Neuronal stem cell (in vitro differentiated cells): ENCODE measurements around the gene PARD3.

ENCODE experiments used
- DNase-seq: peaks from one replicate; pipeline ENCODE4 v3.0.0-alpha.2; 2013; ENCODE audit warnings: low spot score
- H2AFZ ChIP-seq: one replicate; pipeline ENCODE4 v1.6.1; 2013; ENCODE audit warnings: mild to moderate bottlenecking, low read length, inconsistent platforms
- H2AK5ac ChIP-seq: 2 replicates; pipeline ENCODE4 v1.6.1; 2013; ENCODE audit warnings: low read depth, mild to moderate bottlenecking, inconsistent platforms, low read length, moderate library complexity, mixed read lengths
- H2BK120ac ChIP-seq: 2 replicates; pipeline ENCODE4 v1.6.1; 2013; ENCODE audit warnings: low read depth, mild to moderate bottlenecking, inconsistent platforms, low read length, moderate library complexity, mixed read lengths
- H2BK12ac ChIP-seq: one replicate; pipeline ENCODE4 v1.6.1; 2013; ENCODE audit warnings: low read length, inconsistent platforms
- H2BK15ac ChIP-seq: 2 replicates; pipeline ENCODE4 v1.6.1; 2013; ENCODE audit warnings: mild to moderate bottlenecking, low read length, inconsistent platforms, mixed read lengths
- H2BK5ac ChIP-seq: one replicate; pipeline ENCODE4 v1.6.1; 2013; ENCODE audit warnings: inconsistent platforms, mild to moderate bottlenecking, low read length, moderate library complexity
- H3K14ac ChIP-seq: one replicate; pipeline ENCODE4 v1.6.1; 2013; ENCODE audit warnings: low read length, inconsistent platforms
- H3K18ac ChIP-seq: 2 replicates; pipeline ENCODE4 v1.6.1; 2013; ENCODE audit warnings: low read length, inconsistent platforms
- H3K23ac ChIP-seq: 2 replicates; pipeline ENCODE4 v1.6.1; 2013; ENCODE audit warnings: low read depth, mild to moderate bottlenecking, mixed read lengths, low read length, inconsistent platforms; ENCODE audit not compliant: poor library complexity
- H3K27ac ChIP-seq: replicated peaks from 3 replicates; pipeline ENCODE4 v1.5.1; 2013; ENCODE audit warnings: low read length, inconsistent platforms
- H3K27me3 ChIP-seq, 3 experiments: 2 replicates each; pipeline ENCODE4 v1.6.1; 2013; ENCODE audit warnings: low read length in 3 of 3, mild to moderate bottlenecking in 2 of 3, inconsistent platforms in 1 of 3, low read depth in 1 of 3, mixed read lengths in 1 of 3, moderate library complexity in 1 of 3; ENCODE audit not compliant: control insufficient read depth in 3 of 3, insufficient read depth in 3 of 3
- H3K36me3 ChIP-seq, 2 donors: replicated peaks in 1 of 2; 2 replicates each; pipeline ENCODE4 v1.6.1; 2013; ENCODE audit warnings: low read length in 2 of 2; ENCODE audit not compliant: control insufficient read depth in 2 of 2, insufficient read depth in 2 of 2
- H3K4ac ChIP-seq: 2 replicates; pipeline ENCODE4 v1.6.1; 2013; ENCODE audit warnings: inconsistent platforms, mild to moderate bottlenecking, low read length, moderate library complexity
- H3K4me1 ChIP-seq, 2 donors: 1 replicate in 1 of 2; 2 replicates in 1 of 2; pipeline ENCODE4 v1.6.1; 2013; ENCODE audit warnings: low read length in 2 of 2, low read depth in 1 of 2; ENCODE audit not compliant: control insufficient read depth in 2 of 2, insufficient read depth in 1 of 2
- H3K4me2 ChIP-seq: one replicate; pipeline ENCODE4 v1.6.1; 2013; ENCODE audit warnings: mild to moderate bottlenecking, low read length, inconsistent platforms; ENCODE audit not compliant: insufficient read depth, poor library complexity, severe bottlenecking
- H3K4me3 ChIP-seq, 2 donors: 2 replicates each; pipeline ENCODE4 v1.5.1; 2013; ENCODE audit warnings: low read length in 2 of 2, mild to moderate bottlenecking in 2 of 2, inconsistent platforms in 1 of 2, moderate library complexity in 1 of 2
- H3K79me1 ChIP-seq: one replicate; pipeline ENCODE4 v1.6.1; 2013; ENCODE audit warnings: low read depth, mild to moderate bottlenecking, inconsistent platforms, low read length, moderate library complexity
- H3K9ac ChIP-seq: one replicate; pipeline ENCODE4 v1.6.1; 2013; ENCODE audit warnings: mild to moderate bottlenecking, low read depth, low read length, inconsistent platforms; ENCODE audit not compliant: poor library complexity
- H3K9me3 ChIP-seq, 2 donors: replicated peaks in 1 of 2; 2 replicates each; pipeline versions ENCODE3 to v1.6.1; 2013; ENCODE audit warnings: low read length in 2 of 2, mild to moderate bottlenecking in 2 of 2, inconsistent platforms in 1 of 2, low read depth in 1 of 2, mixed read lengths in 1 of 2, moderate library complexity in 1 of 2; ENCODE audit not compliant: control insufficient read depth in 2 of 2, insufficient read depth in 1 of 2
- H4K8ac ChIP-seq: one replicate; pipeline ENCODE4 v1.6.1; 2013; ENCODE audit warnings: low read depth, mild to moderate bottlenecking, inconsistent platforms, low read length, moderate library complexity
- H4K91ac ChIP-seq: one replicate; pipeline ENCODE4 v1.6.1; 2013; ENCODE audit warnings: low read length, low read depth, mild to moderate bottlenecking, inconsistent platforms; ENCODE audit not compliant: poor library complexity
- WGBS, 2 donors: extraction: QIAGEN DNeasy Blood & Tissue Kit; methylation state at CpG; one replicate each; pipeline ENCODE4 v1.1.7; 2013; ENCODE audit warnings: missing lambda C conversion rate in 2 of 2, mixed read lengths in 1 of 2; ENCODE audit not compliant: insufficient read length in 2 of 2, insufficient replicate concordance in 1 of 2; ENCODE audit errors: extremely low coverage in 2 of 2; 5-methylcytosine and 5-hydroxymethylcytosine counted together

Gene PARD3

DNA sequence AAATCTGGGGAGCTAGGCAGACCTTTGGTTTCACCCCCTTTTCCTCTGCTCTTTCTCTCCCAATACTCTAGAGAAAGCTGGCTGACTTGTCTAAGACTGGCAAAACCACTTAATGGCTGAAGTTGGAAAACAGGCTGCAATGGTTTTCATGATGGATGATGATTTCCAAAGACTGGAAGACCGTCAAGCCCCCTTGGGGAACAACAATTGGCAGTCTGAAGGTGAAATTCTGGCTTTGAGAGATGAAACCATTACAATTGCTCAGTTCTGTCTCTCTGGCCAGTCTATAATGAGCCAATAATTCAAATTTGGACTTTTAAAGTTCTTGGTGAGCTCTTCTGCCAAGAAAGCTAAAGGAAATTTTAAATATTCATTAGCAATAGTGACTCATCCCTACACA, 680.5 kb downstream of the PARD3 start:
- no CpG with 5 or more reads among the region's 1 CpG for WGBS, 2 donors
- no peak for DNase-seq

DNA sequence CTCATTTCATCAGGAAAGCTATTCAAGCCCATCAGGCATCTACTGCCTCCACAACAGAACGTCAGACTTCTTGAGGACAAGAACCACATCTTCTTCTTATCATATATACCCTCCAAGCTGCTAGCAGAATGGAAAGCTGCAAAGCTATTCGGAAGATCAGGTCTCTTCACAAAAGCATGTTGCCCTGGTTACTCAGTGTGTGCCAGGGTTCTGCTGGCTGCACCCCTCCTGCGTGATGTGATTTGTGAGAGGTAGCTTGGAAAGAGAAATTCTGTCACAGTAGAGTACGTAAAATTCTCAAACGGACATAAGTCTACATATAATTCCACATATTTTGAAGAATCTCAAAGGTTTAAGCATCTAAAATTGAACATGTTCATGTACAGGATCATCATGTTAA, 681.7 kb downstream of the PARD3 start:
- Histone ChIP-seq H3K9ac (no peak overlapping the region), H4K91ac (no peak overlapping the region), H3K4ac (no peak overlapping the region), H3K27me3 (no peaks in the 10 kb centered on the region), H3K36me3 (peaks cover 0 to 19% of the 10 kb centered on the region in 2 donors), H2AK5ac (no peak overlapping the region), H3K4me3 (no peak overlapping the region), H2BK5ac (no peak overlapping the region), H4K8ac (no peak overlapping the region), H3K79me1 (no peaks in the 10 kb centered on the region), H2AFZ (no peak overlapping the region), H3K23ac (no peak overlapping the region), H3K9me3 (peaks cover 2 to 5% of the 10 kb centered on the region in 2 donors), H3K27ac (no peak overlapping the region), H2BK15ac (no peak overlapping the region), H3K18ac (no peak overlapping the region), H3K4me2 (no peak overlapping the region), H3K14ac (no peak overlapping the region), H2BK12ac (no peak overlapping the region), H3K4me1 (no peaks in the 10 kb centered on the region), H2BK120ac (no peak overlapping the region)
- no peak for DNase-seq
- no CpG with 5 or more reads among the region's 5 CpGs for WGBS, 2 donors

More for the DNA sequence above, 680.5 kb downstream of the PARD3 start:
- H3K9me3 ChIP-seq = peaks cover 2 to 5% of the 10 kb centered on the region in 2 donors
- H2BK12ac ChIP-seq = no peak overlapping the region
- H3K36me3 ChIP-seq = peaks cover 0 to 17% of the 10 kb centered on the region in 2 donors
- H4K91ac ChIP-seq = no peak overlapping the region
- H2BK5ac ChIP-seq = no peak overlapping the region
- no peak overlapping the region for H3K9ac ChIP-seq
- no peak overlapping the region for H3K18ac ChIP-seq
- no peak overlapping the region for H3K23ac ChIP-seq
- no peak overlapping the region for H3K4ac ChIP-seq
- no peaks in the 10 kb centered on the region for H3K79me1 ChIP-seq
- no peak overlapping the region for H2AK5ac ChIP-seq
- H3K4me1 ChIP-seq = no peaks in the 10 kb centered on the region
- no peak overlapping the region for H3K4me3 ChIP-seq
- no peak overlapping the region for H4K8ac ChIP-seq
- H3K27ac ChIP-seq = no peak overlapping the region
- H3K27me3 ChIP-seq = no peaks in the 10 kb centered on the region
- no peak overlapping the region for H2AFZ ChIP-seq
- H3K4me2 ChIP-seq = no peak overlapping the region
- no peak overlapping the region for H3K14ac ChIP-seq
- H2BK120ac ChIP-seq = no peak overlapping the region
- H2BK15ac ChIP-seq = no peak overlapping the region

GRCh38 chr10:34131152-34131551, 683.9 kb downstream of the PARD3 start:
- H3K79me1 ChIP-seq = no peaks in the 10 kb centered on the region
- H2BK5ac ChIP-seq = no peak overlapping the region
- no peak overlapping the region for H3K4me3 ChIP-seq
- H3K9me3 ChIP-seq = peaks cover 2 to 5% of the 10 kb centered on the region in 2 donors
- DNase-seq = no peak
- H4K91ac ChIP-seq = no peak overlapping the region
- no peak overlapping the region for H3K9ac ChIP-seq
- no peak overlapping the region for H2BK120ac ChIP-seq
- no peak overlapping the region for H3K23ac ChIP-seq
- no peak overlapping the region for H2BK12ac ChIP-seq
- H3K18ac ChIP-seq = no peak overlapping the region
- no peaks in the 10 kb centered on the region for H3K27me3 ChIP-seq
- no peak overlapping the region for H2AFZ ChIP-seq
- WGBS, 2 donors = no CpG with 5 or more reads among the region's 6 CpGs
- peaks cover 2% of the 10 kb centered on the region in 2 donors for H3K4me1 ChIP-seq
- no peak overlapping the region for H3K4ac ChIP-seq
- H4K8ac ChIP-seq = no peak overlapping the region
- peaks cover 0 to 28% of the 10 kb centered on the region in 2 donors for H3K36me3 ChIP-seq
- H3K4me2 ChIP-seq = no peak overlapping the region
- H3K14ac ChIP-seq = no peak overlapping the region
- no peak overlapping the region for H2AK5ac ChIP-seq
- no peak overlapping the region for H3K27ac ChIP-seq
- no peak overlapping the region for H2BK15ac ChIP-seq

DNA sequence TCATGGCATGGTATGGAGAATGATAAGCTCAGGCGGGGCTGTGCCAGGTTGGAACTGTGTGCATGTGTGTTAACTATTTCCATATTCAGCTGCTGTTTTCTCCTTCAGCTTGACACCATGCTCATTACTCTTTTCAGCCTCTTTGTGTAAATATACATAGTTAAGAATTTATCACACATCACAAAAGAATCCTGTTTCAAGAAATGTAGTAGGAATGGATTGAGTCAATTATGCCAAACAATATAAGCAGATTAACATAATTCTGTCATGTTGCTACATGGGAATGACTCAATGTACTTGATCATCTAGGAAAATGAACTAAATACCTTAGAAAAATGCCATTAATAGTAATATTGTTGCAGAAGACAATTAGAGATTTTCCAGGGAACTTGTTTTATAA, 687.4 kb downstream of the PARD3 start:
- no peak overlapping the region for H2BK12ac ChIP-seq
- no peak overlapping the region for H3K18ac ChIP-seq
- WGBS, 2 donors = no CpG with 5 or more reads among the region's 1 CpG
- H2AFZ ChIP-seq = no peak overlapping the region
- no peak overlapping the region for H2BK15ac ChIP-seq
- H3K9me3 ChIP-seq = no peaks in the 10 kb centered on the region
- H3K36me3 ChIP-seq = peaks cover 0 to 28% of the 10 kb centered on the region in 2 donors
- H4K8ac ChIP-seq = no peak overlapping the region
- H3K23ac ChIP-seq = no peak overlapping the region
- no peaks in the 10 kb centered on the region for H3K27me3 ChIP-seq
- no peak overlapping the region for H3K4me3 ChIP-seq
- no peak overlapping the region for H2AK5ac ChIP-seq
- no peak overlapping the region for H3K4me2 ChIP-seq
- H3K4me1 ChIP-seq = peaks cover 10 to 12% of the 10 kb centered on the region in 2 donors
- H3K9ac ChIP-seq = no peak overlapping the region
- no peak overlapping the region for H3K4ac ChIP-seq
- H4K91ac ChIP-seq = no peak overlapping the region
- DNase-seq = no peak
- H3K79me1 ChIP-seq = no peaks in the 10 kb centered on the region
- no peak overlapping the region for H2BK120ac ChIP-seq
- H2BK5ac ChIP-seq = no peak overlapping the region
- H3K27ac ChIP-seq = no peak overlapping the region
- H3K14ac ChIP-seq = no peak overlapping the region
